HUES48 (cell line): ENCODE measurements around the gene GUCY1B1.

Experiments
- H3K27ac ChIP-seq: one replicate; pipeline ENCODE4 v1.7.0; 2013; ENCODE audit warnings: low read depth, low read length, inconsistent platforms
- H3K27me3 ChIP-seq: 2 replicates; pipeline ENCODE4 v1.6.1; 2013; ENCODE audit warnings: mild to moderate bottlenecking, low read length; ENCODE audit not compliant: control insufficient read depth, insufficient read depth
- H3K36me3 ChIP-seq: 2 replicates; pipeline ENCODE4 v1.6.1; 2013; ENCODE audit warnings: low read length; ENCODE audit not compliant: control insufficient read depth, insufficient read depth
- H3K4me1 ChIP-seq: 2 replicates; pipeline ENCODE4 v1.6.1; 2013; ENCODE audit warnings: mild to moderate bottlenecking, low read length; ENCODE audit not compliant: control insufficient read depth, insufficient read depth
- H3K4me3 ChIP-seq: 2 replicates; pipeline ENCODE4 v1.5.1; 2013; ENCODE audit warnings: mild to moderate bottlenecking, low read depth, low read length
- H3K9ac ChIP-seq: 2 replicates; pipeline ENCODE4 v1.6.1; 2013; ENCODE audit warnings: mild to moderate bottlenecking, low read depth, low read length, moderate library complexity
- H3K9me3 ChIP-seq: 2 replicates; pipeline ENCODE4 v1.6.1; 2013; ENCODE audit warnings: low read length; ENCODE audit not compliant: control insufficient read depth, insufficient read depth

Gene GUCY1B1

GRCh38 chr4:155761916-155762315, 3.1 kb downstream of the GUCY1B1 start:
- Histone ChIP-seq H3K4me3 (no peak overlapping the region), H3K4me1 (peaks cover 6% of the 10 kb centered on the region; the same call in 1 of the 2 replicates), H3K9me3 (no peaks in the 10 kb centered on the region), H3K36me3 (no peaks in the 10 kb centered on the region), H3K27me3 (peaks cover 36% of the 10 kb centered on the region), H3K27ac (no peak overlapping the region), H3K9ac (no peak overlapping the region)

GRCh38 chr4:155762334-155762733, 3.5 kb downstream of the GUCY1B1 start:
- Histone ChIP-seq H3K4me3 (no peak overlapping the region), H3K9ac (no peak overlapping the region), H3K27me3 (peaks cover 36% of the 10 kb centered on the region), H3K4me1 (peaks cover 6% of the 10 kb centered on the region; the same call in 1 of the 2 replicates), H3K27ac (no peak overlapping the region), H3K9me3 (no peaks in the 10 kb centered on the region), H3K36me3 (no peaks in the 10 kb centered on the region)

GRCh38 chr4:155763551-155763950, 4.7 kb downstream of the GUCY1B1 start:
- Histone ChIP-seq H3K36me3 (no peaks in the 10 kb centered on the region), H3K4me3 (no peak overlapping the region), H3K27me3 (peaks cover 25% of the 10 kb centered on the region), H3K27ac (no peak overlapping the region), H3K9ac (no peak overlapping the region), H3K9me3 (no peaks in the 10 kb centered on the region), H3K4me1 (peaks cover 3% of the 10 kb centered on the region; the same call in 1 of the 2 replicates)

GRCh38 chr4:155765149-155765548, 6.3 kb downstream of the GUCY1B1 start:
- Histone ChIP-seq H3K36me3 (no peaks in the 10 kb centered on the region), H3K9me3 (no peaks in the 10 kb centered on the region), H3K4me3 (no peak overlapping the region), H3K27ac (no peak overlapping the region), H3K27me3 (peaks cover 12% of the 10 kb centered on the region), H3K4me1 (0 out of 2 replicates have a peak, but pooled peaks cover 7% of the 10 kb centered on the region), H3K9ac (no peak overlapping the region)

- H3K9me3 ChIP-seq = no peaks in the 10 kb centered on the region
- no peaks in the 10 kb centered on the region for H3K36me3 ChIP-seq
- H3K4me3 ChIP-seq = no peak overlapping the region
- no peak overlapping the region for H3K9ac ChIP-seq
- H3K27me3 ChIP-seq = no peaks in the 10 kb centered on the region
- no peak overlapping the region for H3K27ac ChIP-seq
- 0 out of 2 replicates have a peak, but pooled peaks cover 7% of the 10 kb centered on the region for H3K4me1 ChIP-seq
Measured at GRCh38 chr4:155766622-155767021, 7.8 kb downstream of the GUCY1B1 start.

GRCh38 chr4:155768370-155768769, 9.5 kb downstream of the GUCY1B1 start:
- Histone ChIP-seq H3K4me3 (no peak overlapping the region), H3K36me3 (no peaks in the 10 kb centered on the region), H3K4me1 (0 out of 2 replicates have a peak, but pooled peaks cover 5% of the 10 kb centered on the region), H3K9me3 (no peaks in the 10 kb centered on the region), H3K27ac (no peak overlapping the region), H3K27me3 (no peaks in the 10 kb centered on the region), H3K9ac (no peak overlapping the region)

- Histone ChIP-seq H3K9me3 (no peaks in the 10 kb centered on the region), H3K9ac (no peak overlapping the region), H3K36me3 (no peaks in the 10 kb centered on the region), H3K27ac (no peak overlapping the region), H3K4me1 (0 out of 2 replicates have a peak, but pooled peaks cover 5% of the 10 kb centered on the region), H3K27me3 (no peaks in the 10 kb centered on the region), H3K4me3 (no peak overlapping the region)
Measured at GRCh38 chr4:155769090-155769489, 10.3 kb downstream of the GUCY1B1 start.

GRCh38 chr4:155772459-155773195, 13.8 kb downstream of the GUCY1B1 start:
- Histone ChIP-seq H3K4me3 (no peak overlapping the region), H3K27me3 (no peaks in the 10 kb centered on the region), H3K36me3 (no peaks in the 10 kb centered on the region), H3K9me3 (no peaks in the 10 kb centered on the region), H3K9ac (no peak overlapping the region), H3K27ac (no peak overlapping the region), H3K4me1 (peaks cover 8% of the 10 kb centered on the region; the same call in 1 of the 2 replicates)

GRCh38 chr4:155773196-155773800, 14.5 kb downstream of the GUCY1B1 start:
- no peaks in the 10 kb centered on the region for H3K9me3 ChIP-seq
- H3K9ac ChIP-seq = no peak overlapping the region
- no peaks in the 10 kb centered on the region for H3K27me3 ChIP-seq
- H3K4me3 ChIP-seq = no peak overlapping the region
- no peak overlapping the region for H3K27ac ChIP-seq
- no peaks in the 10 kb centered on the region for H3K36me3 ChIP-seq
- H3K4me1 ChIP-seq = peaks cover 8% of the 10 kb centered on the region; the same call in 1 of the 2 replicates

GRCh38 chr4:155774033-155774432, 15.2 kb downstream of the GUCY1B1 start:
- H3K36me3 ChIP-seq = no peaks in the 10 kb centered on the region
- H3K9ac ChIP-seq = no peak overlapping the region
- H3K27ac ChIP-seq = no peak overlapping the region
- H3K9me3 ChIP-seq = no peaks in the 10 kb centered on the region
- no peaks in the 10 kb centered on the region for H3K27me3 ChIP-seq
- H3K4me1 ChIP-seq = peaks cover 8% of the 10 kb centered on the region; the same call in 1 of the 2 replicates
- H3K4me3 ChIP-seq = no peak overlapping the region
